GDM1 (cell line): ENCODE data around the gene PTPRD.

ENCODE experiments used
- DNase-seq: peaks from one replicate; lab custom pipeline; 2025; lab: John Stamatoyannopoulos, UW

PTPRD gene

DNA sequence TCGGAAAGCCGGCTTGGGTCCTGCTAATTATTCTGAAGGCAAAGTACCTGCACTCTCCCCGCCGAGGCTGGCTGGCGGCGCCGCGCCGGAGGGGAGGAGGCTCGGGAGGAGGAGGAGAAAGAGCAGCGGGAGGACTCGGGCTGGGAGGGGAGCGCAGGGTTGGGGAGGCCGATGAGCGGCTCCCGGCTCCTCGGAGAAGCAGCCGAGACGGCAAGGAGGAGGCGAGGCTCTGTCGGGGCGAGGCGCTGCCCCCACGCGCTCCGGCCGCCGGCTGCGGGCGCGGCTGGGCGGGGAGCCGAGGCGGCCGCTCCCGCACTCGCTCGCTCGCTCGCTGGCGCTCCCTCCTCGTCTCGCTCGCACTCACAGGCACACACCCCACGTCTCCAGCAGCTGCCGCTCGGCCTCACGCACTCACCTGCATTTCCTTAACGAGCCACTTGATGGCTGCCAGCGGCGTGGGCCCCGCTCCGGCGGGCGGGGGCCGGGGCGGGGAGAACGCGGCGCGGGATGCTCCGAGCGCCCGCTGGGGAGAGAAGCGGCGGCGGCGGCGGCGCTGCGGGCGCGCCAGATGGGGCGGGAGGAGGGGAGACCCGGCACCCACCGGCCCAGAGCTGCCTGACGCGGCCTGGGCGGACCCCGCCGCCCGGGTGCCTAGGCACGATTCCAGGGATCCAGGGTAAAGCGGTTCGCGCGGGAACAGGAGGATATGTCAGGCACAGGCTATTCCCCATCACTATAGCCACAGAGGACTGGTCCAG, at the start of gene PTPRD:
Gene PTPRD (minus strand): TSS at position 362 of the 758 bp plus-strand sequence.
- DNase-seq, result no peak

DNA sequence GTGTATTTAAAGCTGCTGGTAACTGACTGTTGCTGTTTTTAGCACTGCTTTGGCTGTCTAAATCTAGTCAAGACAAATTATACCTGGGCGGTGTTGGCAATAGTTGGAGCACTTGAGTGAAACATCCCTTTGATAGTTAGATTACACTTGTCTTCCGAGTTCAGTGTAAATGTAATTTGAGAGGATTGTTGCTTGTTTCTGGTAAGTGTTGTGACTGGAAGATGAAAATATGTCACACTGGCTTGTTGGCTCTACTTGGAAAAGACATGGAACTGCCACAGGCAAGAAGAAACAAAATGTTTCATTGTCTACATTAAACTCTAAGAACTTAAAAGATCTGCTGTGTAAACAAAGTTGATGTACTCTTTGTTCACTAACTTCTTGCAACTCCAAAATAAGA, 49.2 kb upstream of the PTPRD start:
- no peak for DNase-seq

DNA sequence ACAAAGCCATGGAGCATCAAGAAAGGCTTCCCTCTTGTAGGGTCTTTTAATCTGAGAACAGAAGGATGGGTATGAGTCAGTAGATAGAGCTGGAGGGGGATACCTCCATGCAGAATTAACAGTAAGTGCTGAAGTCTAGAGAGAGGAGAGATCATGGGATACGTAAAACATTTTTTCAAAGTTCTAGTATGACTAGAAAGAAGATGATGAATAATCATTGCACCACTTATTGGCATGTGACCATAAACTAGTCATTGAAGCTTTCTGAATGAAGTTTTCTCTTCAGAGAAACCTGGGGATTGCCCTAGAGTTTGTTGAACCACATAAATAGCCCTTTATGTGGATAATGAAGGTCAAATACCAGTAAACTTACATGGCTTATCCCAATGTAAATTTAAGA, 48.6 kb upstream of the PTPRD start:
- DNase-seq, result no peak

DNA sequence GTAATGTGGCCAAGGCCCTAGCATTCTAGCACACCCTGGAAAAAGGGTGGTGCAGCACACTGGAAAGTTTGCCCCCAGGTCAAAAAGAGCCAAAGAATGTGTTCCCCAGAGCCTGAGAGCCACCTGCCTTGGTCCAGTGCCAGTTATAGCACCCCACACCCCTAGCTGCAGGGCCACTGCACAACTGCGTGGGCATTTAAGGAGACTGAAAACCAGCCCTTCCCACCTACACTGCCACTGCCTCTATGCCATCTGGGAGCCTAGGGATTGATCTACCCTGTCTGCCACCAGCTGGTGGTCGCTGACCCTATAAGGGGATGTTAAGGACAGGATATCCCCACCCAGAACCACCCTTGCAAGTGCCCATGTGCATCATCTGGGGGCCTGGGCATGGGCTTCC, 38.2 kb upstream of the PTPRD start:
- no peak for DNase-seq

DNA sequence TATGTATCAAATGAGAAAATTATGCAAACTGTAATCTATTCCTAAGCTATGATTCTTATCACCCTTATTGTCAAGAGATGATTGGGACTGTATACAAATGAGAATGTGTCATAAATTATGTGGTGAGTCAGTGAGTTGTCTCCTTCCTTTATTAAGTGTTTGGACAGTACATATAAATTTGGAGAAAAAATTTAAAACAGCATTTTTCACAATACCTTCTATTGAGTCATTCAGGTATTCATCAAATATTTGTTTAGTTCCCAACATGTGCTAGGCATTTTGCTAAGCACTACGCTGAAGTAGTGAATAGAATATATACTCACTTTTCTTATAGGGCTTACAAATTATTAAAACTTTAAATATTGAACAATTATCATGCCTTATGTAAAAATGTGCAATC, 36.3 kb upstream of the PTPRD start:
- DNase-seq, result no peak

DNA sequence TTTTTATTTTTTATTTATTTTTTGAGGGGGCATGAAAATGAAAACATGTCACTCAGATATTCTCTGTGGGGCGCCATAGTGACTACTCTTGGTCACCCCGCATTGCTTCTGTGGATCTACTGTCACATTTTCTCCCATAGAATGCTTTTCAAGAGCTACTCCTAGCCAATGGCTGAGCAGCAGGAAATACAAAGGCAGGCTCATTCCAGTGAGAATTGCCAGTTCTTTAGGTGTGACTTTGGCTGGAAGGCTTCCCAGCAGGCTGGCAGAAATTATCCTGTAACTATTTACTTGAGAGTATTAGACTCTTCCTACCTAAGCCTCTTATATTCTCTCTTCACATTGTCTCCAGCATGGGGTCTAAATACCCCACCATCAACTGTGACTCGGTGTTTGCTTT, 21.0 kb upstream of the PTPRD start:
- no peak for DNase-seq

DNA sequence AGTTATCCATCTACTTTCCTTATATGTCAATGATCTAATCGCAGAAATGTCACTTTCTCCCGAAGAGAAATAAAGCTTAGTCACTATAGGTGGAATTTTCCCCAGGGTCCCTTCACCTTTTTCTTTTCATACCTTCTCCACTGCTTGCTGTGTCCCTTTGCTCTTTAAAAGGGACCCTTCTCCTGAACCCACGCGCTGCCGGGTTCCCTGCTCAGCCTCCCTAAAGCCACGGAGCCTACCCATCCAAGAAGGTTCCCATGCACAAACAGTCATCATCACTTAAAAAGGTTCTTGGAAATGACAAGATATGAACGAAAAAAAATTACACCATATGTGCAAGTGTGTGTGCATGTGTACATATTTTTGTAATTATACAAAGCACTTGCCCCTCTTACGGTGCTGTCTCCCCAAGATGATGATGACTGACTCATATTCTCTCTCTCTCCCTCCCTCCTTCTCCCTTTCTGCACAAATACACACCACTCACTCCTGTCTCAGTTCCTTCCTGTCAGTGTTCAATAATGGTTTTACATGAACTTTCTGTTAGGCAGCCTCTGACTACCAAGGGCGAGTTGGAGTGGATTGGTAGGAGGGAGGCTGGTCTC, 1.5 kb upstream of the PTPRD start:
- no peak for DNase-seq

DNA sequence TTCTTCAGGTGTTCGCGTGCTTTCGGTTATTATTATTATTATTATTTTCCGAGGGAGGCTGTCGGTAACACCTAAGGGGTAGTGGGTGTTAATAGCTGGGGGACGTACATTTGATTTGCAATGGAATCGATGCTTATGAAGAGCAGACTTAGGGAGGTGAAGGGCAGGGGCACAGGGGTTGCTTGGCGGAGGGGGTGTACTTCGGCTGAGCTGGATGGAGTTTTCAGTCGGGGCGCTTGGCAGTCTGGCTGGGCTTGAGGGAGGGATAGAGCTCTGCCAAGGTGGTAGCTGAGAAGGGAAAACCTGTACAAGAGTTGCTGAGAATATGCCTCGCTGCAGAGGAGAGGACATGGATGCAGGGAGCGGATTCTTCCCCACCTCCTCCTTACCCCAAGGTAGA, 617 bp upstream of the PTPRD start:
- DNase-seq, result no peak

DNA sequence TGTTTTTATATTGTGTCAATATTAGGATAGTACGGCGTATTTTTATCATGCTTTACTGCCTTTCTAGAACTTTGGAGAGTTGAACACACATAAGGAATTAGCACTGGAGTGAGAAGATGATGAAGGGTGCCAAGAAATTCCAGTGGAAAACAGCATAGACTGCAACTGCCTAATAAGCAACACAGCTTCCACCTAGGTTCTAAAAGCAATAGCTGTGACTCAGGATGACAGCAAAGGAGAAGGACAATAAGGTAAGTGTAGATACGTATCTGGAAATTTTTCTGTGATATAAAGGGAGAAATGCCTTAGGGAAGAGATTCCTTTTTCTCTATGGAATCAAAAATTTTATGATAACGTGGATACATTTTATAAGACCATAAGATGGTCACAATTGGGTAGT, 7.4 kb downstream of the PTPRD start:
- DNase-seq, result no peak

DNA sequence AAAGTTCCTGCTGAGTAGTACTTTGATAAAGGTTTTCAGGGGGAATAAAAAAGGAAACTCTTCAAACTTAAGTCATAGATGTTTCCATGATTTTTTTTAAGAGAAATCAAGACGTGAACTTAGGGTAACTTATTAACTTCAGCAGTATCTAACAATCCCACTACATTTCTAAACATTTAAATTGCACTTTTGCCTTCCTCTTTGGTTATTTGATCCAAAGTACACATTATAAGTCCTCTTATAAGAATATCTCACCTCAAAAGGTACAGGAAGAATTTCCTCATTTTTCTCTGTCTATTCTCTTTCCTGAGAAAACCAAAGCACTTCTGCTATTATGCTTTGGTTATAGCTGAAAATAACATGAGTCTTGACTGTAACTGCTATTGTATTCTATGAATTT, 7.9 kb downstream of the PTPRD start:
- DNase-seq, result no peak

DNA sequence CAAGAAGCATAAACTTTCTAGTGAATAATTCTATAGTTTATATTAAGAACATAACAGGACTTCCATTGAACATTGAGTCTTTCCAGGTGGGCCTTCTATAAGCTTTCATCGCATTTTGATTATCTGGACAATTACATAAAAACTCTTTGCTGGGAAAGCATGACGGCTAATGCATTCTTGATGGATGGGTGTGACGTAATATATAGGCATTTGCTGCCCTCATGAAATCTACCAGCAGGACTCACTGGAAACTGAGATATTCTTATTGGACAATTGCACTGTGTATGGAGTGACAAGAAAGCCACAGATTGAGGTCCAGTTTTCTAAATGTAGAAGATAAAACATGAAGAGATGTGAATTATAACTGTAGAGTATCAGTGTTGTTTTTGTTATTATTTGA, 15.0 kb downstream of the PTPRD start:
- DNase-seq, result no peak

DNA sequence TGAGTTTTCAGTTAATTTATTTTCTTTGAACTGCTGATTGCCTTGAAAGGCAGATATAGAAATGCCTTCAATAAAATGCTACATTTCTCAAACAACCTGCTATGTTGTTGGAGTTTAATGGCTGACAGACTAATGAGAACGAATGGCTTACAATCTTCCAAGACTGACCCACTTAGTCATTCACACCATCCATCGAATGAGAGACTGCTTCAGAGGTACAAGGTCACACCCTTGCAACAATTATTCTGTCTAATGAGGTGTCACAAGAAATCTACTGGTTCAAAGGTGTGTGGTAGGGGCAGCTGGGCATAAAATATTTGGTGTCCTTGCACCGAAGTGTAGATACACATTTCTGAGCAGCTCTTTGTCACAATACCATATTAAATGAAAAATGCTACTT, 18.3 kb downstream of the PTPRD start:
- no peak for DNase-seq

DNA sequence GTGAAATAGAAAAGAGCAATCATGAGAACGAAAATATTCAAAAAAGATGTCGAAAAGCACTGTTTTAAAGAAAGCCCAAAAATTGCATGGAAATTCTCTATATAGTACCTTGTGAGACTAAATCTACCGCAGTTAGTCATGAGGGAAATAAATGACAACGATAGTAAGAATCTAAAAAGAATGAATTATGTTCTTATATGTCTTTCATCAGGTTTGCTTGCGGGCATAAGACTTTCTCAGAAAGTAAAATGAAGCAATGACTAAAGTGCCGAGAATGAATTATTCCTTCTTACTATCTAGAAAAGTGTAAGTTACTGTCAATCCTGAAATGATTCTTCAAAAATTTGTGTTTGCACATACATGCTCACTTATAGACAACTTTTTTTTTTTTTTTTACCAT, 26.4 kb downstream of the PTPRD start:
- no peak for DNase-seq

DNA sequence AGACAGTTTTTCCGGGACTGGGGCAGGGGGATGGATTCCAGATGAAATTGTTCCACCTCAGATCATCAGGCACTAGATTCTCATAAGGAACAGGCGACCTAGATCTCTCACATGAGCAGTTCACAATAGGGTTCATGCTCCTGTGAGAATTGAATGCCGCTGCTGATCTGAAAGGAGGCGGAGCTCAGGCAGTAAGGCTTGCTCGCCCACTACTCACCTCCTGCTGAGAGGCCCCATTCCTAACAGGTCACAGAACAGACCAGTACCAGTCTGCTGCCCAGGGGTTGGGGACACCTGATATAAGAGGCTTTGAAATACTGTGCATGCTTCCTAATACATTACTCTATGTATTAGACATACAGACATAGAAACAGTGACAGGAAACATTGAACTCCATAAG, 41.1 kb downstream of the PTPRD start:
- DNase-seq, result no peak

DNA sequence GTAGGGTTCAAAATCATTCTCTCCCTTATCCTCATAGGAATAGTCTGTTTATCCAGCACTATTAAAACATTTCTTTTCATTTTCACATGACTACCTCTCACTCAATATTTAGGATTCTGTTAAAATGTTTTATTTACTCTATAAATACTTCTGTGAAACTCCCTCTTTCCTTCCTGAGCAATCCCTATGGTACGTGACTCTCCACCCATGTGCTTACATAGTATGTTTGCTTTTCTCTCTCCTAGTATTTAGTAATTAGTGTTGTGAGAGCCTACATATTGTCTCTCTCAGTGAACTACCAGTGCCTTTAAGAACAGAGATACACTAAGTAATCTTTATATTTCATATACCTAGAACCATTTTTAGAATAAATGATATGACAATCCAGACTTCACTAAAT, 46.0 kb downstream of the PTPRD start:
- DNase-seq, result no peak

DNA sequence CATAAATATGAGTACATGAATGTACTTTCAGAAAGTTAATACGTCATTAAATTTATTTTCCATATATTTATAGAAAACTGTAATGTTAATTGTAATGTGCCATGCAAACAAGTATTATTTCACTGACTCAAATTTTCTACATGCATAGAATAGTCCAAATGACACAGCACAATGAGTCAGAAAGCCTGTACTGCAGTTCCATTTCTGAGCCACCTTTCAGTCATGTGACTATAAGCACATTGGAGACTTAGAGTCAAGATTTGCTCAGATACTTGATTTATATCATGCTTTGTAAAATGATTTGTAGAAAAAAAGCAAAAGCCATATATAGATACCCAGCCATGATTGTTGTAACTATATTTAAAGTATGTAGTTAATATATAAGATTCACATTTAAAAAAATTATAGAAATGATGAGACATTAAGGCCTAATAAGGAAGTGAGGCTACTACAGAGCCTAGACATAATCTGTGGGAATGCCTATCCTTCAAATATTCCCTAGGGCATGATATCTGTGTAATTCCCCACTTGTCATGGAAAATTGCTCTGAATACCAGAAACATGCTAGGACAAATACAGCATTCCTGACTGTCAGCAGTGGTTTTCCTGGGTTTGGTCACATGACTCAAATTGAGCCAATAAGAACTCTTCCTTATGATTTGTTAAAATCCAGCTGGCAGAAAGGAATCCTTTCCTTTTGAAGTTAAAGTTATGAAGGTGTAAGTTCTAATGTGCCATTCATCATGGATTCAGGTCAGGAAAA, 50.0 kb downstream of the PTPRD start:
- no peak for DNase-seq

DNA sequence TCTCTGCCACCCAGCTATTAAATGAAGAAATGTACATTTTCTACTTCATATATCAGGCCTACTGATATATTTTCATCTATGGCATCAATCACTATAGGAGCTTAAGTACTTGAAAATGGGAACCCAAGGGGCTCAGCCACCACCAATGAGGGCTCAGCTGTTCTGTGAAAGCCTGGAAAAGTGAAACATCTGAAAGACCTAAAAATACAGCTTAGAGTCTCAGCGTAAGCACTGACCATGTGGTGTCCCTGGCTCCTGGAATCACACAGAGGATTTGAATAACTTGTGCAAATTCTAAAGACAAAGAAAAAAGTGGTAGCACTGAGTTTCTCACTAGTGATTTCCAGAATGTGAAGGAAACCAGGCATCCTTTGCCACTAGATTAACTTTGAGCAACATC, 64.5 kb downstream of the PTPRD start:
- DNase-seq, result no peak

DNA sequence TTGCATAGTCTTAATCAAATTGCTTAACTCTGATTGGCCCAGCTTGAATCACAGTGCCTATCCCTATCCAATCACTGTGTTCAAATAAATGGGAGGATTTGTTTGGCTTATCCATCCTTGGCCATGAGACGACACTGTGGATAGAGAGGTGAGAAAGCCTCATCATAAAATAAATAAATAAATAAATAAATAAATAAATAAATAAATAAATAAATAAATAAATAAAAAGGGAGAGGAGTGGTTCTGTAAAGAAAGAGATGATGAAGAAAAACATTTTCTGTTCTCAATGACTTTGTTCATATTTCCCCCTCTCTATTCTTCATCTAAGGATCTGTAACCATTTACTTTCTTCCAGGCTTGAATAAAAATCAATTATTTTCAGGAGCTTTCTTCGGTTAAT, 74.7 kb downstream of the PTPRD start:
- DNase-seq, result no peak

DNA sequence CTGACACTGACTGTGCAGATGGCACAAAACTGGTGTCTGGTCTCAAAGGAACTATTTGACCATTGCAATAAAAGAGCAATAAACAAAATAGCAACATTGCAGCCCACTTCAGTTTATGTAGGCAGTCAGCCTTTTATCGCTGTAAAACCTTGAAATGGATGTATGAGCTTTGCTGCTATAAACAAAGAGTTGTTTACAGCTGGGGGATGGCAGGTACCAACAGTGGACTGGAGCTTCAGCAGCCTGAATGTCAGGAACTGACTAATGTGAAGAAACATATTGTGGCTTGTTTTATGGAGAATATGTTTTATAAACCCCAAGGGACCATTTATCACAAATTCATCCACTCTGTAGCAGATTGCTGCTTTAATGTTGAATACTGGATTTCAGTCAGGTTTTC, 78.0 kb downstream of the PTPRD start:
- DNase-seq, result no peak

DNA sequence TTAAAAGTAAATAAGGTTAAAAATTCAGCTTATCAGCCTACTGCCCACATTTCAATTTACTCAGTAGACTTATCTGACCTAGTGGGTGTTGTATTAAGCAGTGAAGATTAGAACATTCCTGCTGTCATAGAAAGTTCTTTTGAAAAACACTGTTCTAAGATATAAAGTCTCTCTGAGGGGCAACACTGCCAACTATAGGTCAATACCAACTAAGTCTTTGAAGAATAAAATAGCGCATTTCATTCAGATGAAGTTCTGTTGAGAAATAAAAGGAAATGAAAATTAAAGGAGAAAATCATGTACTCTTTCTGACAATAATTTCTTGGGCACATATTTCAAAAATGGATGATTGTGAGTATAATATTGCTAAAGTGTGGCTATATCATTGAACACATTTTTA, 86.8 kb downstream of the PTPRD start:
- no peak for DNase-seq

DNA sequence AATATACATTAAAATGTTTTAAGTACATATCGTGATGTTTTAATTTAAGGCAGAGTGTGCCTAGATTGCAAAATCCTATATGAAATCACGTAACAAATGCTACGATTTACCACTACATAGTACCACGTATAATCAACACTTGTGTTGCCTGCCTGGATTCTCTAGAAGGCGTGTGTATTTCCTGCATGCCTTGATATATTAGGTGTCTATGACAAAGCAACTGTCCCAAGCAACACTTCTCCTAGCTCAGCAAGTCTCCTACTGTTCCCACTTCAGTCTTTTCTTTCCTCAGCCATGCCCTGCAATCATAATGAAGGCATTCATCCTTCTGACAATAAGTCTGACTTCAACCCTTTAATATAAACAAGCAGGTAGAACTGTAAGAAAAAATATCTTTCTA, 89.6 kb downstream of the PTPRD start:
- DNase-seq, result no peak

DNA sequence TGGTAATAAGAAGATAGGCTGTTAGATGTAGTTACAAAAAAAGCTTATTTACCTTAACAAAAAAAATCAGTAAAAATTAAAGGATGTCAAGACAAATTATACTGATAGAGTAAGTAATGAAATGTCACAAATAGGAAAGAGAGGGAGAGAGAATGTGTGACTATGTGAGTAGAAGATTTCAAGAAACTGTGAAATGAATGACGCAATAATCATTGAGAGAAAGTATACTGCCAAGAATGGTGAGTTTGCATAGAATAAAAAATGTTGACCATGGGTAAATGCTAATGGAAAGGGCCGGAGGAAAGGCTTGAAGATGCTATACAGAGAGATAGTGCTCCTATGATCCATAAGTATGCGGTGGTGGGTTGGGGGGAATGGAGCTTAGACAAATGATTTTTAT, 100.7 kb downstream of the PTPRD start:
- no peak for DNase-seq

DNA sequence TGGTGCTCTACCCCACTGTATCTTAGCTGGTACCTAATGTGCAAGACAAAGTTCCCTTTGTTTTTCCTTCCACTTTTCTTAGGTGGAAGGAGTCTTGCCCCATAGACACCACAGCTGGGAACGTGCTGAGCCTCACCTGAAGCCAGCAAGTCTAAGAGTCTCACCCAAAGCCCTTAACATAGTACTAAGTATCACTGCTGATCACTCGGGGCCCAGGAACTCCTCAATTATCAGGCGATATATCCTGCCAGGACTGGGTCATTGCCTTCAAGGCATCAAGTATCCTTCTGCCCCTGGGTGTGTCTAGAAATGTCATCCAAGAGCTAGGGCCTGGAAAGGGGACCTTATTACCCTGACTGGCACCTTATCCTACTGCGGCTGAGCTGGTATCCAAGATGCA, 123.9 kb downstream of the PTPRD start:
- DNase-seq, result no peak
